ENCODE data around the gene LTB. TPM values are rescaled to one million over a fixed set of nuclear protein-coding genes. Genes with fewer than 3 reads are reported as not detected.
A peak's percentile ranks its signal among the peaks of the same experiment; 100 is the strongest.

The LTB gene
- total RNA-seq, 1 donor from 2014 or later = 0.25 TPM

DNA sequence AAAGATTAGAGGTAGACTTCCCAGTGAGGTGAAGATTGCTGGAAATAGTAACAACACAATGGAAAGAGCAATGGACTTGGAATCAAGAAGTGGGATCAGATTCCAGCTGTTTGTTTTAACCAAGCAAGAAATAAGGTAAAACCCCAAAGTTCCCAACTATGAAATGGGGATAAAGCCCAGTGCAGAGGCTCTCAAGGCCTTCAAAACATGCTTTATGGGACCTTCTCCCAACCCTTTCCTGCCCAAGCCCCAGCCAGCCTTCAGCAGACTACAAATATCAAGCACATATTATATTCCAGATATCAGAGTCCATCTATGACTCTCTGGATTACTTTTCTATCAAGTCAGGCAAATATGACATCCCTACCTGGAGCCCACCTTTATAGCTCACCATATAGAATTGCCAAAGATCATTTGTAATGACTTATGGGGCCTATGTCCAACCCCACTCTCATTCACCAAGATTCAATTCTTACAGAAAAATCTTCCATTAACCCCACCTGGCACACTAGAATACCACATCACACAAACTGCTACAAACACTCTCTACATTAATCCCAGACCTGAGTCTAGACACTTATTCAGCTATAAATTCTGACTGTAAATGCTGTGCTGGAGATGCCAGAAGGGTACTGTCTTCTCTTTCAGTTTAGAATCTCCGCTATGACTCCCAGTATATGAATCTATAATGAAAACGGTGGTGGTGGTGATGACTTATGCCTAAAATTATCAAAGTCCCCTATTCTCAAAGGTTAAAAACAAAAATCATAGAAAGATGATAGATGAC, 46.5 kb downstream of the LTB start:
- Histone ChIP-seq H3K4me3 (no peak overlapping the region), H3K9me3 (replicated peaks) (no peaks in the 10 kb centered on the region), H3K4me1 (peaks cover 71% of the 10 kb centered on the region), H3K27me3 (ENCODE audit: low read depth) (no peaks in the 10 kb centered on the region), H3K36me3 (peaks cover 97% of the 10 kb centered on the region), H3K27ac (replicated peaks) (no peak overlapping the region)
- TF ChIP-seq, protein P1, sequence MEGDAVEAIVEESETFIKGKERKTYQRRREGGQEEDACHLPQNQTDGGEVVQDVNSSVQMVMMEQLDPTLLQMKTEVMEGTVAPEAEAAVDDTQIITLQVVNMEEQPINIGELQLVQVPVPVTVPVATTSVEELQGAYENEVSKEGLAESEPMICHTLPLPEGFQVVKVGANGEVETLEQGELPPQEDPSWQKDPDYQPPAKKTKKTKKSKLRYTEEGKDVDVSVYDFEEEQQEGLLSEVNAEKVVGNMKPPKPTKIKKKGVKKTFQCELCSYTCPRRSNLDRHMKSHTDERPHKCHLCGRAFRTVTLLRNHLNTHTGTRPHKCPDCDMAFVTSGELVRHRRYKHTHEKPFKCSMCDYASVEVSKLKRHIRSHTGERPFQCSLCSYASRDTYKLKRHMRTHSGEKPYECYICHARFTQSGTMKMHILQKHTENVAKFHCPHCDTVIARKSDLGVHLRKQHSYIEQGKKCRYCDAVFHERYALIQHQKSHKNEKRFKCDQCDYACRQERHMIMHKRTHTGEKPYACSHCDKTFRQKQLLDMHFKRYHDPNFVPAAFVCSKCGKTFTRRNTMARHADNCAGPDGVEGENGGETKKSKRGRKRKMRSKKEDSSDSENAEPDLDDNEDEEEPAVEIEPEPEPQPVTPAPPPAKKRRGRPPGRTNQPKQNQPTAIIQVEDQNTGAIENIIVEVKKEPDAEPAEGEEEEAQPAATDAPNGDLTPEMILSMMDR (IDR thresholded peaks at IDR 0.05; ENCODE audit: borderline replicate concordance) = no peak
- DNase-seq = no peak
- intact Hi-C loops (cut with micrococcal nuclease) = no loop called here

DNA sequence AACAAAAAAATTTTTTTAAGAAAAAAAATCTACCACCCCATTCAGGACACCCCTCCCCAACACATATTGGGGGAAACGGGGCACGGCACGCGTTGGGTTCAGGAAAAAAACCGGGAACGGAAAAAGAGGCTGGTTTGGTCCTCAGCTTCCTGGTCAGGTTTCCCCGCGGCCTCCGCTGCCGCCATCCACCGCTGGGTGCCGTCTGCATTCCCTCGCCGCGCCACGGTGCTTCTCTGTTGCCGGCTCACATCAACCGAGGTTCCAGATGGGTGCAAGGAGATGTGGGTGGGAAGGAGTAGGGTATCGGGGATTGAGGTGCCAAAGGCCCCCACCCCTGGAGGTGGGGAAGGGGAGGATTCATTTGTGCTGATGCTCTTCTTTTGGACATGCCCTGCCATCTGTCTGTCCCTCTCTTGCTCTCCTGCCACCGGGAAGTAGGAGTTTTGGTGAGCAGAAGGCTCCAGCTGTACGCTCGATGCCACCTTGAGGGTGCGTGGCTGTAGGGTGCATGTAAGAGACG, 47.6 kb downstream of the LTB start:
- Histone ChIP-seq H3K27ac (replicated peaks) (no peak overlapping the region), H3K4me1 (peaks cover 62% of the 10 kb centered on the region), H3K36me3 (peaks cover 100% of the 10 kb centered on the region), H3K9me3 (replicated peaks) (no peaks in the 10 kb centered on the region), H3K4me3 (no peak overlapping the region), H3K27me3 (ENCODE audit: low read depth) (no peaks in the 10 kb centered on the region)
- TF ChIP-seq, protein P1 (IDR thresholded peaks at IDR 0.05; ENCODE audit: borderline replicate concordance) = no peak
- intact Hi-C loops (cut with micrococcal nuclease) = no loop called here
- no peak for DNase-seq

DNA sequence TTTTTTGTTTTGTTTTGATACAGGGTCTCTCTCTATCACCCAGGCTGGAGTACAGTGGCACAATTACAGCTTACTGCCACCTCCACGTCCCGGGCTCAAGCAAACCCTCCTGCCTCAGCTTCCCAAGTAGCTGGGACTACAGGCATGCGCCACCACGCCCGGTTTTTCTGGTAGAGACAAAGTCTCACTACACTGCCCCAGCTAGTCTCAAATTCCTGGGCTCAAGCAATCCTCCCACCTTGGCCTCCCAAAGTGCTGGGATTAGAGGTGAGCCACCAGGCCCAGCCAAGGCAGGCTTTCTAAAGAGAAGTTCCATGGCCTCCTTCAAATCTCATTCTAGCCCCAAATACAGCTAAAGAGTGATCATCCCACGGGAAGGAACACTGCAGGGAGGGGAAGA, 48.2 kb downstream of the LTB start:
- no peak overlapping the region for H3K27ac ChIP-seq (replicated peaks)
- no peak overlapping the region for H3K4me3 ChIP-seq
- intact Hi-C loops (cut with micrococcal nuclease) = no loop called here
- no peak for DNase-seq
- H3K36me3 ChIP-seq = peaks cover 97% of the 10 kb centered on the region
- peaks cover 59% of the 10 kb centered on the region for H3K4me1 ChIP-seq
- H3K9me3 ChIP-seq (replicated peaks) = no peaks in the 10 kb centered on the region
- no peaks in the 10 kb centered on the region for H3K27me3 ChIP-seq (ENCODE audit: low read depth)
- TF ChIP-seq, protein P1 (IDR thresholded peaks at IDR 0.05; ENCODE audit: borderline replicate concordance) = no peak

DNA sequence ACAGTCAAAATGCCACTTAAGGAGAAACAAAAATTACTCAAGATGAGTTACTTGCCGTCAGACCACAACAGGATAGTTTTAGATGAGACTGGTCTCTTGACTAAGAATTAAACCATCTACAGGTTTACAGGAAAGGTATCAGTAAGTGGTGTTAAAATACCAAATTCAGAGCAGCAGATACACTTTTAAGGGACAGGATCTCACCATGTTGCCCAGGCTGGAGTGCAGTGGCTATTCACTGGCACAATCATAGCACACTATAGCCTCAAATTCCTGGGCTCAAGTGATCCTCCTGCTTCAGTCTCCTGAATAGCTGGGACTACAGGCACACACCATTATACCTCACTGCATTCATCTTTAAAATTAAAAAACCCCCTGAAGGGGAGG, 48.8 kb downstream of the LTB start:
- intact Hi-C loops (cut with micrococcal nuclease) = no loop called here
- Histone ChIP-seq H3K4me3 (no peak overlapping the region), H3K27ac (replicated peaks) (peak overlapping the region; percentile 58), H3K27me3 (ENCODE audit: low read depth) (no peaks in the 10 kb centered on the region), H3K9me3 (replicated peaks) (no peaks in the 10 kb centered on the region), H3K36me3 (peaks cover 91% of the 10 kb centered on the region), H3K4me1 (peaks cover 53% of the 10 kb centered on the region)
- TF ChIP-seq, protein P1 (IDR thresholded peaks at IDR 0.05; ENCODE audit: borderline replicate concordance) = no peak
- no peak for DNase-seq

DNA sequence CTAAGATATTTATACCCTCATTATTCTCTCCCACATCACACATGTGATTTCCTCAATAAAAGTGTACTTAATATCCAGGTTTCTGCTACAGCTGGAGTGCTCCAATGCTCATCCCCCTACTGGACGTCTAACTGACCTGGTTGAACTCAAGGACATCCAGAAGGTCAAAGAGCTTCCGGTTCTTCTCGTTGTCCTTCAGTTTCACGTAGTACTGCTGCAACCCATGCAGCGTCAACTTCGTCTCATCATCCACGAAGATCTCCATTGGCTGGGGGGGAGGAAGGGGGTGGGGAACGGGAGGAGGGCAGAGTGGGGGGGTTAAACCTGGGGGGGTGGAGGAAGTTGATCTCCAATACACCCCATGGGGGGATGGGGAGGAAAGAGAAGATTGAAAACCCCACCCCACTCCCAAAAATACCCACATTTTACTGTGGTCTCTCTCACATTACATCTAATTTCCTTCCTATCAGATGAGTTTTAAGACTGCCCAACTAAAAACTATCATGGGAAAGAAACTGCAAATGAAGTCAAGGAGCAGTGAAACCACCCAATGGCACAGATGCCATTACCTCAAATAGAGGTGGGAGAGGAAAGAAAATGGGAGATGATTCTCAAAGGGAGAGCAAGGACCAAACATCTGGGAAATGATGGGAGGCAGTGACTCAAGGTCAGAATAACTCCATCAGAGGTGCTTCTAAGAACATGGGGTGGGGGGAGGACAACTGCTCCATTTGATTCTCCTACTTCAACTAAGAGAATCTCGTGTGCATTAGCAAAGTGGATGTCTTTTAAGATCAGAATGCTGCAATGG, 49.4 kb downstream of the LTB start:
- intact Hi-C loops (cut with micrococcal nuclease) = no loop called here
- peaks cover 85% of the 10 kb centered on the region for H3K36me3 ChIP-seq

More for the DNA sequence above, 49.4 kb downstream of the LTB start:
- Histone ChIP-seq H3K4me3 (no peak overlapping the region), H3K27ac (replicated peaks) (peak overlapping the region; percentile 58), H3K27me3 (ENCODE audit: low read depth) (no peaks in the 10 kb centered on the region), H3K4me1 (peaks cover 47% of the 10 kb centered on the region), H3K9me3 (replicated peaks) (no peaks in the 10 kb centered on the region)
- TF ChIP-seq, protein P1 (IDR thresholded peaks at IDR 0.05; ENCODE audit: borderline replicate concordance) = no peak
- DNase-seq = no peak

Measured in left ventricle myocardium inferior (tissue), 1 donor.